ENCODE measurements around the gene PPP1R2C.

Gene PPP1R2C

GRCh38 chrX:42778096-42778495 is at the start of gene PPP1R2C:
TSS of gene PPP1R2C (minus strand) at chrX:42778163. CDS start at chrX:42778079, 84 bp downstream.
- DNase-seq, result no peak

DNA sequence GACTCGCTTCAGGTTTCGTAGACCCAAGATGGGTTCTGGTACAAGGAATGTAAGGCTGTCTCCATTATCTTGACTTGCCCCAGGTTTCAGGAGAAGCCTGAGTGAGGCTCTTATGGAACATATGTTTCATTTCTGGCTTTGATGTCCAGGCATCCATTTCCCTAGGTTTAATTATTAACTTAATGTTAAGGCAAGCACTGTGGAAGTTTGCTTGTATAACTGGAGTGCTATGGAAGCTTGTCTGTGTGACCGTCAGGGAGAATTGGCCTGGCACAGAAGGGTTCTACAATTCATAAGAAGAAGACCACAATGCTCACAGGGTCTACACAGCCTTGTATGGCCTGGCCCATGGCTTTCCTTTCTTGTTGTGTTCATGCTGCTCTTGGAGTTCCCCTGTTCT is 47.2 kb upstream of the PPP1R2C start:
- no peak for DNase-seq

DNA sequence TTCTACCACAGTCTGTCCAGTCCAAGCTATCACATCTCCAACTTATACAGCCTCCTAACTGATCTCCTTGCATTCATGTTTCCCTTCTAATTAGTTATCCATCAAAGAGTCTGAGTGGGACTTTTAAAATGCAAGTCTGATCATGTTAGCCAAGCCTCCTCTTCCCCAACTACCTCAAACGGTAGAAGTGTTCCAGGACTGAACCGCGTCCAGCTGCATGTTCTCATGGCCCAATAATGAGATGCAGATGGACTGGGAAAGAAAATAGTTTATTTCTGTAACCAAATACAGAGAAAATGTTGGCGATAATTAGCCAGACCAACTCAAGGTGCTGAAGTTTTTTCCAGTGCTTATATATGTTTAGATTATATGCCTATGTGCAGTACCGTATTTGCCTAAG is 46.6 kb upstream of the PPP1R2C start:
- DNase-seq, result no peak

- no peak for DNase-seq
Measured at GRCh38 chrX:42823443-42823842, 45.5 kb upstream of the PPP1R2C start.

DNA sequence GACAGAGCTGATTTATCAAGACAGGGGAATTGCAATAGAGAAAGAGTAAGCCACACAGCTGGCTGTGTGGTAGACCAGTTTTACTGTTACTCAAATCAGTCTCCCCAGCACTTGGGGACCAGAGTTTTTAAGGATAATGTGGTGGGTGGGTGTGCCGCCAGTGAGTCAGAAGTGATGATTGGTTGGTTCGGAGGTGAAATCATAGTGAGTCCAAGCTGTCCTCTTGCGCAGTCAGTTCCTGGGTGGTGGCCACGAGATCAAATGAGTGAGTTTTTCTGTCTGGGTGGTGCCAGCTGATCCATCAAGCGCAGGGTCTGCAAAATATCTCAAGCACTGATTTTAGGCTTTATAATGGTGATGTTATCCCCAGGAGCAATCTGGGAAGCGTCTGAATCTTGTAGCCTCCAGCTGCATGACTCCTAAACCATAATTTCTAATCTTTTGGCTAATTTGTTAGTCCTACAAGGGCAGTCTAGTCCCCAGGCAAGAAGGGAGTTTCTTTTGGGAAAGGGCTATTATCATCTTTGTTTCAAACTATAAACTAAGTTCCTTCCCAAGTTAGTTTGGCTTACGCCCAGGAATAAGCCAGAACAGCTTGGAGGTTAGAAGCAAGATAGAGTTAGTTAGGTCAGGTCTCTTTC is 44.0 kb upstream of the PPP1R2C start:
- no peak for DNase-seq

GRCh38 chrX:42818151-42818921 is 40.4 kb upstream of the PPP1R2C start:
- no peak for DNase-seq

- DNase-seq, result no peak
Measured at GRCh38 chrX:42809569-42809968, 31.6 kb upstream of the PPP1R2C start.

DNA sequence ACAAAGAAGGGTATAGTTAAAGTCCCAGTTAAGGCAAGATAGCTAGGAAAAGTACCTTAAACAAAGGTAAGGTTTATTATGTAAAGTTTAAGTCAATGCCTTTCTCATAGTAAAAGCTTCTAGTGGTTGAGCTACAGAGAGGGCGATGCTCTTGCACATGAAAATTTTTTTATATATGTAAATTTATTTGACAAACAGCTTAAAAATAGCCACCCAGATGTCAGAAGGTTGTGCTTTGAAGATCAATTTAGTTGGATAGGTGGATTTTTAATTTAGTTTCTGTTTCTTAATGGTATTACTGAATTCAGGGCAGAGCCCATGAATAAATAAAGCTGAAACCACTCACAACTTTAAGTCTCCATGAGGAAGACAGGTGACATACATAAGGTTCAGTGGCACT is 29.4 kb upstream of the PPP1R2C start:
- DNase-seq, result no peak

DNA sequence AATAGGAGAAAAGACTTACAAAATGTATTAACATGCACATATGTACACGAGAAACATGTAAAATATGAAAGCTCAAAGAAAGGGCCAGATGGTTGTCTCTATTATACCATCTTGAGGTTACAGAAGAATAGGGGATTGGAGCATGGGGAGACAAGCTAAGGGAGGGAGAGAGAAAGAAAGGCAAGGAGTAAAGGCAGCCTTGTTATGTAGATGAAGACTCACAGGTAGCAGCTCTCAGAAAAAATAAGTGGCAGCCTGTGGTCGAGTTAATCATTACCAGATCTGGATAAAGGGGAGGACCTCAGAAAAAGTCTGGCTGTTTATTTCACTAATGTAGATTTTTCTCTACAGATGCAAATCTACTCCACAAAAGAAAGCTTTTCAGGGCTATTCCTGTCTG is 26.6 kb upstream of the PPP1R2C start:
- DNase-seq, result no peak

- no peak for DNase-seq
Measured at GRCh38 chrX:42803320-42803719, 25.4 kb upstream of the PPP1R2C start.

- DNase-seq, result no peak
Measured at GRCh38 chrX:42797651-42798269, 19.8 kb upstream of the PPP1R2C start.

DNA sequence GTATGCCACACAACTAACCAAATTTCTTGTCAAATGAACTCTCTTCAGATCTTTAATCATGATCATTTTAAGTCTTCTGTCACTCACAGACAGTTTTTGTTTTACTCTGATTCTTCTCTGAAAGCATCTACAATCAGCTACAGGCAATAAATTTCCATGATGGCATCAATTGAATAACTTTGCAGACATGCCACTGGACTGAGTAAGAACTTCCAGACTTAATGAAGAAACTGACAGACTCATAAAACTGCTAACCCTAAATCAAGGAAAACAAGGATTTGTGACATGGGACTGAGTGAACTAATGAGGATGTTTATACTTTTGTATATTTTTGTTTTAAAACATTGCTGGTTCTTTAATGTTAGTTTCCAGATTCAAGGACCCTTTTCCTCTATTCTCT is 5.5 kb upstream of the PPP1R2C start:
- DNase-seq, result no peak

DNA sequence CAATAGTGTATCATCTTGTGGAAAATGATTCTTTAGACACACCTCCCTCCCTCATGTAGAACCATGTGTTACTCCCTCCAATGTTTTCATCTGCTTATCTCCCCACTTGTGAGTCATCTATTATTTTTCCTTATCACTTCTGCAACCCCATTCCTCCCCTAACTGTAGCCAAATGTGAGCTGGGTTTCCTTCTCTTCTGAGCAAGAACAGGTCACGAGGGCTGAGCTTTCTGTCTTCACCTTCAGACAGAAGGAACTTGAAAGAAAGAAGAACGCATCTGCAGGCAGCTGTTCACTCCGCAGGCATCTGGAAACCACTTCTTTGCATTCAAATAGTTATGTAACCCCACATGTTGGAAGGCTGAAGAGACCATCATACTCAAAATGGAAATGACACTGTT is 1.8 kb downstream of the PPP1R2C start:
- no peak for DNase-seq

GRCh38 chrX:42772874-42773273 is 5.1 kb downstream of the PPP1R2C start:
- no peak for DNase-seq

DNA sequence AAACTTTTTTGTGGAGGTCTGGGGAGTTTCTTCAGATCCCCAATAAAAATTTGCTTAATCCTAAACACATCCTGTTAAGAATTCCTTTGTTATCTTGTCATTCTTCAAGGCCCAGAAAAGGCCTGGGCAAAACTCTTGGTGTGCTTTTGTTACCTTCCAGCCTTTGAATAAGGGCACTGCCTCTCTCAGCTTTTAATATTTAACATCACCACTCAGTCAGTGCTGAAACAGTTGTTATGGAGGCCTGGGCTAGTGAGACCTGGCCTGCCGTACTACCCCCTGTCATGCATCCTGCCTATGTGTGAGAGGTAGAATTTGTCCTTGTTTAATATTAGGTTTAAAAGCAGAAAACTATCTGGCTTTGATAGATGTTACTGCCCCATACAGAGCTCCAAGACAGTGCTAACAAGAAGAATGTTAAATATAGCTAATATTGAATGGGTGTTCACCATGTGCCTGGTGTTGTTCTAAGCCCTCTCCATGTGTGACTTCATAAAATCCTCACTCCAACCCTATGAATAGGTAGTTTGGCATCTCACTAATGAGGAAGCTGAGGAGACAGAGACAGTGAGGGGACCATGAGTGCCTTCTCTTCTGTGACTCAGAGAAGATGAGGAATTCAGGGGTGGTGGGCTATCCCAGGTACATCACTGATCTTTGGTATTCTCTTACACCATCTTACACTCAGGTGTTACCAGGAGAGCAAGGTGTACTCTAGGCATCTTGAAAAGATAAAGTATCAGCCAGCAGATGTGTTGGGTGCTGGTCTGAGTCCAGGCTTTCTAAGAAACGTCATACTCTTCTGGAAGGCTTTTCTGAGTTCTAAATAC is 6.2 kb downstream of the PPP1R2C start:
- no peak for DNase-seq

- DNase-seq, result no peak
Measured at GRCh38 chrX:42770566-42770965, 7.4 kb downstream of the PPP1R2C start.

- no peak for DNase-seq
Measured at GRCh38 chrX:42759881-42760280, 18.1 kb downstream of the PPP1R2C start.

GRCh38 chrX:42755815-42756214 is 22.1 kb downstream of the PPP1R2C start:
- DNase-seq, result no peak

DNA sequence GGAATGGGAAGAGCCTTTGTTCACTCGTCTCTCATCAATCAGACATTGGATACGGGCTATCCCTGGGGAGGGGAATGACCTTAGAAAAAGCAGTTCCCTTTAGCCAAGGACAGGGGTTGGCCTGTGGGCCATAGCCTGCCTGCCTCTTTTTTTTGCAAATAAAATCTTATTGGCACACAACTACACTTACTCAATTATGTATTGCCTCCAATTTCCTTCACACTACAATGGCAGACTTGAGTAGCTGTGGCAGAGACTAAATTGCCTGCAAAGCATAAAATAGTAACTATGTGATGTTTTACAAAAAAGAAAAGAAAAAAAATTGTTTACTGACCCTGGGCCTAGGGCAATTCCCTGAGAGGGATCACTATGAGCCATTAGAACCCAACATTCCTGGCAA is 23.4 kb downstream of the PPP1R2C start:
- no peak for DNase-seq

DNA sequence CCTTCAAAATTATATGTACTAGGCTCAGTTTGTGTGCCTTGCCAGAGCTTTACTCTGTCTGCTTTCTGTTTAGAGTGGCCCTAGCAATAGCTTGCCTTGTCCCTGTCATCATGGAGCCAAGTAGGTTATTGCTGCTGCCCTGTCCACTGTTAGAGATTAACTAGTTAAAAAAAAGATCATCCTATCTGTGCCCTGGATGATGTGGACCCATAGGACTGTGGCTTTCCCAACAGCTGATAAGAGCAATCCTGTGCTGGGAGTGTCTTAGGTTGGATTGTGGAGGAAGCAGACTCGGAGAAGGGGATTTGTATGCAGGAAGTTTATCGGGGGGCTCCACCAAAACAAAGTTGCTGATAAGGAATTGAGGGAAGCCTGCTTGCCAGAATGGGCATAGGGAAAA is 23.8 kb downstream of the PPP1R2C start:
- no peak for DNase-seq

- no peak for DNase-seq
Measured at GRCh38 chrX:42752730-42753129, 25.2 kb downstream of the PPP1R2C start.

DNA sequence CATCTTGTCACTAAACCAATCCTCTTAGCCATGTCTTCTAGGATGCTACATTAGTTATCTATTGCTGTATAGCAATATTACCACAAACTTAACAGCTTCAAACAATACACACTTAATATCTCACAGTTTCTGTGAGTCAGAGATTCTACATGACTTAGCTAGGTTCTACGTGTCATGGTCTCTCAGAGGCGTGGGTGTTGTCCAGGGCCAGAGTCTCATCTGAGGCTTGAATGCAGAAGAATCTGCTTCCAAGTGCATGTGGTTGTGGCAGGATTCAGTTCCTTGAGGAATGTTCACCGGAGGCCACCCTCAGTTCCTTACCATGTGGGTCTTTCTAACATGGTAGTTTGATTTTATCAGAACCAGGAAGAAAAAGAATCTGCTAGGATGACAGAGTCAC is 26.4 kb downstream of the PPP1R2C start:
- DNase-seq, result no peak

Measured in inflammatory macrophage treated with lipopolysaccharide for 4 hours (primary cell).